ENCODE data around the gene KRT74.

Gene KRT74

GRCh38 chr12:52573743-52574142 is at the start of gene KRT74:
TSS of gene KRT74 (minus strand) at chr12:52573843. CDS start at chr12:52573777, 66 bp downstream.
- DNase-seq (ENCODE audit: low read depth in 2 of 3, low spot score in 2 of 3), result no peak

- DNase-seq (ENCODE audit: low read depth in 2 of 3, low spot score in 2 of 3), result no peak
These were observed 48.7 kb upstream of the KRT74 start for GRCh38 chr12:52622349-52622748.

- no peak for DNase-seq (ENCODE audit: low read depth in 2 of 3, low spot score in 2 of 3)
These were observed 45.2 kb upstream of the KRT74 start for GRCh38 chr12:52618866-52619265.

GRCh38 chr12:52618216-52618615 is 44.6 kb upstream of the KRT74 start, which contains the start of gene KRT73:
TSS of gene KRT73 (minus strand) at chr12:52618559. CDS start at chr12:52618524, 35 bp downstream.
- DNase-seq (ENCODE audit: low read depth in 2 of 3, low spot score in 2 of 3), result no peak

GRCh38 chr12:52617403-52617785 is 43.8 kb upstream of the KRT74 start:
- DNase-seq (ENCODE audit: low read depth in 2 of 3, low spot score in 2 of 3), result no peak

- no peak for DNase-seq (ENCODE audit: low read depth in 2 of 3, low spot score in 2 of 3)
These were observed 43.2 kb upstream of the KRT74 start for GRCh38 chr12:52616680-52617402.

GRCh38 chr12:52615912-52616311 is 42.3 kb upstream of the KRT74 start:
- DNase-seq (ENCODE audit: low read depth in 2 of 3, low spot score in 2 of 3), result no peak

- DNase-seq (ENCODE audit: low read depth in 2 of 3, low spot score in 2 of 3), result no peak
These were observed 41.7 kb upstream of the KRT74 start for GRCh38 chr12:52615208-52615868.

- DNase-seq (ENCODE audit: low read depth in 2 of 3, low spot score in 2 of 3), result no peak
These were observed 41.0 kb upstream of the KRT74 start for GRCh38 chr12:52614381-52615207.

- DNase-seq (ENCODE audit: low read depth in 2 of 3, low spot score in 2 of 3), result no peak
These were observed 39.9 kb upstream of the KRT74 start for GRCh38 chr12:52613384-52614030.

GRCh38 chr12:52612431-52613383 is 39.1 kb upstream of the KRT74 start:
- no peak for DNase-seq (ENCODE audit: low read depth in 2 of 3, low spot score in 2 of 3)

- no peak for DNase-seq (ENCODE audit: low read depth in 2 of 3, low spot score in 2 of 3)
These were observed 37.4 kb upstream of the KRT74 start for GRCh38 chr12:52611080-52611468.

GRCh38 chr12:52608826-52609630 is 35.4 kb upstream of the KRT74 start:
- DNase-seq (ENCODE audit: low read depth in 2 of 3, low spot score in 2 of 3), result no peak

GRCh38 chr12:52608161-52608560 is 34.5 kb upstream of the KRT74 start:
- DNase-seq (ENCODE audit: low read depth in 2 of 3, low spot score in 2 of 3), result no peak

- DNase-seq (ENCODE audit: low read depth in 2 of 3, low spot score in 2 of 3), result no peak
These were observed 33.7 kb upstream of the KRT74 start for GRCh38 chr12:52607314-52607713.

- DNase-seq (ENCODE audit: low read depth in 2 of 3, low spot score in 2 of 3), result no peak
These were observed 33.1 kb upstream of the KRT74 start for GRCh38 chr12:52606581-52607218.

- no peak for DNase-seq (ENCODE audit: low read depth in 2 of 3, low spot score in 2 of 3)
These were observed 32.5 kb upstream of the KRT74 start for GRCh38 chr12:52606096-52606495.

GRCh38 chr12:52605542-52605941 is 31.9 kb upstream of the KRT74 start:
- no peak for DNase-seq (ENCODE audit: low read depth in 2 of 3, low spot score in 2 of 3)

GRCh38 chr12:52604859-52605258 is 31.2 kb upstream of the KRT74 start:
- DNase-seq (ENCODE audit: low read depth in 2 of 3, low spot score in 2 of 3), result no peak

All from activated CD8-positive, alpha-beta memory T cell treated with anti-CD3 and anti-CD28 coated beads for 48 hours (primary cell).